A673 (cell line): ENCODE results near the gene OR9A2.

Experiments used
- EZH2 ChIP-seq: fragments of 200-600 bp; sonication (generic); IDR thresholded peaks from 2 replicates; pipeline ENCODE4 v1.6.1; 2017; ENCODE audit warnings: borderline replicate concordance, low read depth, mild to moderate bottlenecking, mixed read lengths, antibody characterized with exemption, low read length; ENCODE audit not compliant: poor library complexity, severe bottlenecking
- TF ChIP-seq, protein P1 (sequence below): fragments of 300-800, 200-600 bp; sonication (generic); conservative IDR thresholded peaks from 2 replicates; pipeline ENCODE4 v1.5.1; 2017; ENCODE audit warnings: low read depth, mild to moderate bottlenecking, antibody characterized with exemption, low read length, moderate library complexity, mixed read lengths

DNA sequence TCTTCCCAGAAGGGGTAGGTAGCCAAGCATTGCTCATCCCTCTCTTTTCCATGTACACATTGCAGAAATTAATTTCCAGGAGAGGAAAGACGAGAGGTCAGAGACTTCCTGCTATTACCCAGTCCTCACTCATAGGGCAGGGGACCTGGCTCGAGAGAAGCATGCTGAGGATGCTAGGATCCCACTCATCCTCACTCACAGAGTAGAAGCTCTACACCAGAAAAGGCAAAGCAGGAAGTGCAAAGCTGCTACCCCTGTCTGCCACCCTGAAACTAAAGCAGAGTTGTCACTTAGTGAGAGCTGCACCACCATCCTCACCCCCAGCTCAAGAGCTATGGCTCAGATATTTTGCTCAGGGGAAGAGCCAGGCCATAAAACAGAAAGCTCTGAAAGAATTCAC lies 9.9 kb downstream of the OR9A2 start:
- TF ChIP-seq, protein P1, sequence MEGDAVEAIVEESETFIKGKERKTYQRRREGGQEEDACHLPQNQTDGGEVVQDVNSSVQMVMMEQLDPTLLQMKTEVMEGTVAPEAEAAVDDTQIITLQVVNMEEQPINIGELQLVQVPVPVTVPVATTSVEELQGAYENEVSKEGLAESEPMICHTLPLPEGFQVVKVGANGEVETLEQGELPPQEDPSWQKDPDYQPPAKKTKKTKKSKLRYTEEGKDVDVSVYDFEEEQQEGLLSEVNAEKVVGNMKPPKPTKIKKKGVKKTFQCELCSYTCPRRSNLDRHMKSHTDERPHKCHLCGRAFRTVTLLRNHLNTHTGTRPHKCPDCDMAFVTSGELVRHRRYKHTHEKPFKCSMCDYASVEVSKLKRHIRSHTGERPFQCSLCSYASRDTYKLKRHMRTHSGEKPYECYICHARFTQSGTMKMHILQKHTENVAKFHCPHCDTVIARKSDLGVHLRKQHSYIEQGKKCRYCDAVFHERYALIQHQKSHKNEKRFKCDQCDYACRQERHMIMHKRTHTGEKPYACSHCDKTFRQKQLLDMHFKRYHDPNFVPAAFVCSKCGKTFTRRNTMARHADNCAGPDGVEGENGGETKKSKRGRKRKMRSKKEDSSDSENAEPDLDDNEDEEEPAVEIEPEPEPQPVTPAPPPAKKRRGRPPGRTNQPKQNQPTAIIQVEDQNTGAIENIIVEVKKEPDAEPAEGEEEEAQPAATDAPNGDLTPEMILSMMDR: no peak
- TF ChIP-seq EZH2: no peak
